ENCODE measurements around the gene CDK16. TPM values are rescaled to one million over a fixed set of nuclear protein-coding genes. Genes with fewer than 3 reads are reported as not detected.

The CDK16 gene
- total and polyA plus RNA-seq, 9 of the 15 experiments (the other 6 are each of a cell fraction or from before 2014, with no cell fraction given), result 3.9 to 104 (median 57.5) TPM

DNA sequence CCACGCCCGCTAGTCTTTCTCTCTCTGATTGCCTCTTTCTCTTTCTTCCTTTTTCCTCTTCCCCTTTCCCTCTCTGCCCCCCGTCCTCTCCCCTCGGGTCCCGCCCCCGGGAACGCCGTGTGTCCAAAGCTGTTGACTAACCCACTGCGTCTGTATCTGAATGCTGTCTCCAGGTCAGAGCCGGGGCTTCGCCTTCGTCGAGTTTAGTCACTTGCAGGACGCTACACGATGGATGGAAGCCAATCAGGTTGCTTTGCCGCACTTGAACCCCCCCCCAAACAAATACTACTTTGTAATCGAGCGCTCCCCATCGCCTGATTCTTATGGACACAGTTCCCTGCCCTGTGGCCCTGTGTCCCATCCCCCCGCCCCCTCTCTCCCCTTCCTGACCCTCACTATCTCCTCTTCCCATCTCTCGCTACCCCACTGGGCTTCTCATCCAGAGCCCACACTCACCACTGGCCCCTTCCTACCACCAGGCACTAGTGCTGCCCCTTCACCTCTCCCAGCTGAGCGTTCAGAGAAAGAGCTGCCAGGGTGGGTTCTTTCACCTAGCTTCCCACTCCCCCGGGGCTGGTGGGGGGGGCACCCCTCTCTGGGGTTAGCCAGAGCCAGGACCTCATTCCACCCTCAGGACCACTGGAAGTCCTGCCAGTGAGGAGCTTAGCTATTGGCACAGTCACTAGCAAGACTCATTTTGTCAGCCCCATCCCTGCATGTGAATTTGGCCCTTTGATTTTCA, 43.5 kb upstream of the CDK16 start:
- H3K9ac ChIP-seq (ENCODE audit: insufficient read depth in 1 of 2, low read depth in 2 of 2, low read length in 2 of 2), result no peak overlapping the region
- H3K79me2 ChIP-seq (ENCODE audit: control insufficient read depth, insufficient read depth, low read length), result no peaks in the 10 kb centered on the region
- DNase-seq (ENCODE audit: extremely low read depth in 1 of 4, low spot score in 3 of 4) (no peak), FAIRE-seq (no peak), ATAC-seq (no peak)
- H3K9me1 ChIP-seq (ENCODE audit: control insufficient read depth, insufficient read depth, low read length), result no peaks in the 10 kb centered on the region
- no peaks in the 10 kb centered on the region; a peak in 1 of 5 replicates for H3K4me1 ChIP-seq (replicated peaks in 1 of 2; ENCODE audit: control insufficient read depth in 2 of 2, insufficient read depth in 2 of 2, low read length in 2 of 2)
- no TSS peak for BruUV-seq (replicated peaks)
- H3K27me3 ChIP-seq (ENCODE audit: control insufficient read depth in 2 of 2, insufficient read depth in 2 of 2, low read length in 2 of 2), result no peaks in the 10 kb centered on the region
- no peak overlapping the region for H3K4me2 ChIP-seq (ENCODE audit: insufficient read depth, low read length)
- WGBS (ENCODE audit: insufficient coverage, low coverage, missing lambda C conversion rate), result 100% methylated on average over 5 of the region's 23 CpGs
- peaks cover 4% of the 10 kb centered on the region; the same call in 1 of the 2 replicates for H4K20me1 ChIP-seq (replicated peaks; ENCODE audit: control insufficient read depth, insufficient read depth, low read length)
- H3K9me3 ChIP-seq (replicated peaks; ENCODE audit: control insufficient read depth, insufficient read depth, low read depth, low read length), result no peaks in the 10 kb centered on the region
- no peak overlapping the region for H3K4me3 ChIP-seq
- H3K27ac ChIP-seq (ENCODE audit: extremely low read depth, low read depth, low read length), result no peak overlapping the region
- CTCF ChIA-PET (ENCODE audit: low intra/inter-chr PET ratio), result no interaction called here
- no peak overlapping the region for H2AFZ ChIP-seq (ENCODE audit: low read depth, low read length)
- POLR2A ChIA-PET, result no interaction called here
- intact Hi-C loops (cut with micrococcal nuclease), result no loop called here
- in situ Hi-C loops (cut with MboI), result no loop called here
- H3K36me3 ChIP-seq (ENCODE audit: control insufficient read depth, insufficient read depth, low read length), result peaks cover 87% of the 10 kb centered on the region; the same call in 2 of the 3 replicates
- TF ChIP-seq ZNF224 (CRISPR knock-in tag; IDR thresholded peaks at IDR 0.05) (no peak), SAFB (IDR thresholded peaks at IDR 0.05; ENCODE audit: borderline replicate concordance, low read depth, low read length) (no peak), ZNF140 (CRISPR knock-in tag; IDR thresholded peaks at IDR 0.05) (no peak), ZNF76 (CRISPR knock-in tag; IDR thresholded peaks at IDR 0.05; ENCODE audit: borderline replicate concordance) (no peak), KAT2B (IDR thresholded peaks at IDR 0.05; ENCODE audit: low read depth, low read length) (no peak), ZNF263 (CRISPR knock-in tag; IDR thresholded peaks at IDR 0.05; ENCODE audit: borderline replicate concordance) (no peak), ZNF184 (CRISPR knock-in tag; IDR thresholded peaks at IDR 0.05) (no peak), TBL1XR1 (IDR thresholded peaks at IDR 0.05; ENCODE audit: low read length in 2 of 2) (no peak), ZNF133 (CRISPR knock-in tag; IDR thresholded peaks at IDR 0.05) (no peak), E2F3 (CRISPR knock-in tag; IDR thresholded peaks at IDR 0.05) (no peak), FOXK1 (CRISPR knock-in tag; IDR thresholded peaks at IDR 0.05; ENCODE audit: borderline replicate concordance) (no peak)
- TF ChIP-seq, protein P1, sequence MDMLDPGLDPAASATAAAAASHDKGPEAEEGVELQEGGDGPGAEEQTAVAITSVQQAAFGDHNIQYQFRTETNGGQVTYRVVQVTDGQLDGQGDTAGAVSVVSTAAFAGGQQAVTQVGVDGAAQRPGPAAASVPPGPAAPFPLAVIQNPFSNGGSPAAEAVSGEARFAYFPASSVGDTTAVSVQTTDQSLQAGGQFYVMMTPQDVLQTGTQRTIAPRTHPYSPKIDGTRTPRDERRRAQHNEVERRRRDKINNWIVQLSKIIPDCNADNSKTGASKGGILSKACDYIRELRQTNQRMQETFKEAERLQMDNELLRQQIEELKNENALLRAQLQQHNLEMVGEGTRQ (CRISPR knock-in tag; IDR thresholded peaks at IDR 0.05), result no peak
- TF ChIP-seq, protein P2, sequence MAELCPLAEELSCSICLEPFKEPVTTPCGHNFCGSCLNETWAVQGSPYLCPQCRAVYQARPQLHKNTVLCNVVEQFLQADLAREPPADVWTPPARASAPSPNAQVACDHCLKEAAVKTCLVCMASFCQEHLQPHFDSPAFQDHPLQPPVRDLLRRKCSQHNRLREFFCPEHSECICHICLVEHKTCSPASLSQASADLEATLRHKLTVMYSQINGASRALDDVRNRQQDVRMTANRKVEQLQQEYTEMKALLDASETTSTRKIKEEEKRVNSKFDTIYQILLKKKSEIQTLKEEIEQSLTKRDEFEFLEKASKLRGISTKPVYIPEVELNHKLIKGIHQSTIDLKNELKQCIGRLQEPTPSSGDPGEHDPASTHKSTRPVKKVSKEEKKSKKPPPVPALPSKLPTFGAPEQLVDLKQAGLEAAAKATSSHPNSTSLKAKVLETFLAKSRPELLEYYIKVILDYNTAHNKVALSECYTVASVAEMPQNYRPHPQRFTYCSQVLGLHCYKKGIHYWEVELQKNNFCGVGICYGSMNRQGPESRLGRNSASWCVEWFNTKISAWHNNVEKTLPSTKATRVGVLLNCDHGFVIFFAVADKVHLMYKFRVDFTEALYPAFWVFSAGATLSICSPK (IDR thresholded peaks at IDR 0.05; ENCODE audit: borderline replicate concordance), result no peak
